ENCODE results near the gene RBM6.
A peak's percentile ranks its signal among the peaks of the same experiment; 100 is the strongest.
"Not testable (repeated sequence)": the region's sequence is repeated elsewhere in the genome, so short reads cannot be mapped to it uniquely, and the experiment has no call there.

RBM6 gene

DNA sequence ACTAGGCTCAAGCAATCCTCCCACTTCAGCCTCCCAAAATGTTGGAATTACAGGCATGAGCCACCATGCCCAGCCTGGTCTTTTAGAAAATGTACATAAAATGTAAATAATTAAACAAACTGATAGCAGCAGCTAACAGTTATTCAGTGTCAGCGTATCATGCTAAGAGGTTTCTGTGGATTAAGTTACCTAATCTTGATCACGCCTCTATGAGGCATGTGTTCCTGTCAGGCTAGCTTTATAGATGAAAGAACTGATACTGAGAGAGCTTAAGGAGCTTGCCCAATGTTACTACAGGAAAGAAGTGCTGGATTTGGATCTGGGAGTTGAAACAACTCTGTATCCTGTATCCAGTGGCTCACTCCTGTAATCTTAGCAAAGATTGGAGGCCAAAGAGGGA, 25.0 kb upstream of the RBM6 start:
- DNase-seq, result no peak

DNA sequence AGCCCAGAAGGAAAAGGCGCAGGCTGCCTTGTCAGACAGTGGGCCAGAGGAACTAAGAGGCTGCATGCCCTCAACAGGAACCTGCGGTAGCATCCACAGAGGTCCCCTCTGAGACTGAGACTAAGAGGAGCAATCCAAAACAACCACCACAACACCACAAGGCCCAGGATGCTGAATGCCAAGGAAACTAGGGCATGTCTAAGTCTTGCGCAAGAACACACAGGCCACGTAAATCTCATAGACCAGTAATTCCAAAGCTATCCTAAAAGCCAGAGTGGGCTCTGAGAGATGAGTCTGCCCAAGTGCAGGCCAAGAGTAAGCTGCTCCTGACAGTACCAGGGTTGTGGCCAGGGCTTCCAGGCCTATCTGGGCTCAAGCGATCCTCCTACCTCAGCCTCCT, 23.3 kb upstream of the RBM6 start:
- DNase-seq, result no peak

- not testable (repeated sequence) for DNase-seq
These were observed 22.0 kb upstream of the RBM6 start for GRCh38 chr3:49917806-49918590.

- DNase-seq, result no peak
These were observed 15.3 kb upstream of the RBM6 start for GRCh38 chr3:49924683-49925082.

GRCh38 chr3:49925485-49925884, 14.5 kb upstream of the RBM6 start:
- DNase-seq, result no peak

DNA sequence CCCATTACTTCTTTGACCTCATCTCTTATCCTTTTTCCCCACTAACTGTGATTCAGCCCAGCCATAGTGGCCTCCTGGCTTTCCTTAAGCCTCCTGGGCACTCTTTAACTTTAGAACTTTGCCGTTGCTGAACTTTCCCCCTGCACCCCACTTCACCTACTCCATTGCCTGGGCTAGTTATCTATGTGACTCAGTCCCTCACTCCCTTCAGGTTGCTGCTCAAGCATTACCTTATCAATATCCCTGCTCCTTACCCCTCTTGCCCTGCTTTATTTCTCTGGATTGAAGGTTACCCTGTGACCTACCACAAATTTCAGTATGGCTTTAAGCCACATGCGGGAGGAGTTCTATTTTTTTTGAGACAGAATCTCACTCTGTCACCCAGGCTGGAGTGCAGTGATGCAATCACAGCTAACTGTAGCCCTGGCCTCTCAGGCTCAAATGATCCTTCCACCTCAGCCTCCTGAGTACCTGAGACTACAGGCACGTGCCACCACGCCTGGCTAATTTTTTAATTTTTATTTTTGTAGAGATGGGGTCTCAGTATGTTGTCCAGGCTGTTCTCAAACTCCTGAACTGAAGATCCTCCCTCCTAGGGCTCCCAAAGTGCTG, 13.7 kb upstream of the RBM6 start:
- no peak for DNase-seq

DNA sequence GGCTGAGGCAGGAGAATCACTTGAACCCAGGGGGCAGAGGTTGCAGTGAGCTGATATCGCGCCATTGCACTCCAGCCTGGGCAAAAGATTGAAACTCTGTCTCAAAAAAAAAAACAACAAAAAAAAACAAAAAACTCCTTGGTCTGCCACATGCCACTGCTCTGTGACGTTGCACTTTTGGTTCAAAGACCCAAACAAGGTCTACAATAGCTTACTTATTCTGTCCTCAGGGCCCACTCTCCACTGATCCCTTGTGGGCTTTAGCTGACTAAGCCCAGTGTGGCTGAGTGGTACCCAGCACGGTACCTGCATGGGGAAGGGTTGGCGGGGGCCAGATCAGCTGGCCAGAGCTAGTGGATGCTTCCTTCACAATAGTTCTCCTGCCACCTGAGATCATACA, 12.2 kb upstream of the RBM6 start:
- DNase-seq, result no peak

GRCh38 chr3:49928481-49929017, 11.4 kb upstream of the RBM6 start:
- DNase-seq, result no peak

DNA sequence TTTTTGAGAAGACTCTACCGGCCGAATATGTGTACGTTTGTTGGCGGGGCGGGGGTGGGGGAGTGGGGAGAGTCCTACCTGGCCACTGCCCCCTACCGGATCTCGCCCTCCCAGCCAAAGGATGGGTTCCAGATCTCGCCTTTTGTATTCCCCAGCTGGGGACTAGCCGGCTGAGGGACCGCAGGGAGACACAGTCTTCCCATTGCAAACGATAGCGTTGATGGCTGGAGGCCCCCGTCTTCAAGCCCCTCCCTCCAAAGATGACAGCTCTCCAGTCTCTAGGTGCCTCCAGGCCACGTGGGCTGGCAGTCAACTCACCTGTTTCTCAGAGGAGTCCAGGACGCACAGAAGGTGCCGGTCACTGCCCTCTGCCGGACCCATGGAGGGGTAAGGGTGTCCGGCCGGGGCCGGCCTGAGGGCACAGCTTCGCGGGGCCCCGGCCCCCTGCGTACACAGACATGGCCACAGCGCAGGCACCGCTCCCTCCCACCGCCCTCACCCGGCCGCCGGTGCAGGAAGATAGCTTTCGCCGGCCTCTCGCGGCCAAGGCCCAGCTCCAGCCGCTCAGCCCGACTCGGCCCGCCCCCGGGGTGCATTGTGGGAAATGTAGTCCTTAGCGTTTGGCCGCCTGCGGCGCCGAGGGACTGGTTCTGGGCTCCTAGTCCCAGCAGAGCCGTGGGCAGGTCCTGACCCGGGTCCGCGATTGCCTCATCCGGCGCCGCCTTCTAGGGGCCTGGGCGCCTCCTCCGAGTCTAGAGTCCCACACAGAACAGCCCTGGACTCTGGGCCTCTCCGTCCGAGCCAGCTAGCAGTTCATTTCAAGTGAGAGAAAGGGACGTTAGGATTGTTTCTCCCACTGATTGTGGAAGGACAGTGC, 10.4 kb upstream of the RBM6 start, which contains the start of gene MON1A:
MON1A (minus strand) TSS at position 521 of the 877 bp plus-strand sequence. CDS start 16,465 bp downstream, outside the sequence.
- DNase-seq, result peak; percentile 66 to 84 (median 76)

DNA sequence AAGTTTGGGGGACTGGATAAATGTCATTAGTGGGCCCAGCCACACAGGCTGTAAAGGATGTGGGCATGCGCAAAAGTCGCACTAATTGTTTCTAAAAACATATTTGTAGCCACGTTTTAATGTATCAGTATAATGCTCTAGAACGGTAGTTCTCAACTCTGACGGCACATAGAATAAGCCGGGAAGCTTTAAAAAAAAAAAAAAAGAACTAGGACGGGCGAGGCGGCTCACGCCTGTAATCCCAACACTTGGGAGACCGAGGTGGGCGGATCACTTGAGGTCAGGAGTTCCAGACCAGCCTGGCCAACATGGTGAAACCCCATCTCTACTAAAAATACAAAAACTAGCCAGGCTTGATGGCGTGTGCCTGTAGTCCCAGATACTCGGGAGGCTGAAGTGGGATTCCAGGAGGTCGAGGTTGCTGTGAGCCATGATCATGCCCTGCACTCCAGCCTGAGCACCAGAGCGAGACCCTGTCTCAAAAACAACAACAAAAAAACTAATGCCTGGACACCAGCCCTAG, 9.7 kb upstream of the RBM6 start:
- DNase-seq, result no peak

GRCh38 chr3:49930922-49931321, 9.0 kb upstream of the RBM6 start:
- DNase-seq, result no peak

DNA sequence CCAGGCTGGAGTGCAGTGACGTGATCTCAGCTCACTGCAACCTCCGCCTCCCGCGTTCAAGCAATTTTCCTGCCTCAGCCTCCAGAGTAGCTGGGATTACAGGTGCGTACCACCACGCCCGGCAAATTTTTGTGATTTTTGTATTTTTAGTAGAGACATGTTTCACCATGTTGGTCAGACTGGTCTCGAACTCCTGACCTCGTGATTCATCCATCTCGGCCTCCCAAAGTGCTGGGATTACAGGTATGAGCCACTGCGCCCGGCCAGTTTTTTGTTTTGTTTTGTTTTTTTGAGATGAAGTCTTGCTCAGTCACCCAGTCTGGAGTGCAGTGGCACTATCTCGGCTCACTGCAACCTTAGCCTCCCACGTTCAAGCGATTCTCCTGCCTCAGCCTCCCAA, 7.7 kb upstream of the RBM6 start:
- DNase-seq, result not testable (repeated sequence)

GRCh38 chr3:49937090-49937489, 2.9 kb upstream of the RBM6 start:
- no peak for DNase-seq

- DNase-seq, result no peak
These were observed 808 bp downstream of the RBM6 start for GRCh38 chr3:49940667-49941249.

DNA sequence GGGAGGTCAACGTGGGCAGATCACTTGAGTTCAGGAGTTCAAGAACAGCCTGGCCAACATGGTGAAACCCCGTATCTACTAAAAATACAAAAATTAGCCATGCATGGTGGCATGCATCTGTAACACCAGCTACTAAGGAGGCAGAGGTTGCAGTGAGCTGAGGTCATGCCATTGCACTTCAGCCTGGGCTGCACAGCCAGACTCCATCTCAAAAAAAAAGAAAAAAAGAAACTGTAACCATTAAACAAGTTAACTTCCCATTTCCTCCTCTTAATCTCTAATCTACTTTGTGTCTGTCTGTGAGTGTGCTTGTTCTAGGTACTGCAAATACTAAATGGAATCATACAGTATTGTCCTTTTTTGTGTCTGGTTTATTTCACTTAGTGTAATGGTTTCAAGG, 2.7 kb downstream of the RBM6 start:
- no peak for DNase-seq

GRCh38 chr3:49952924-49953323, 13.0 kb downstream of the RBM6 start:
- no peak for DNase-seq

GRCh38 chr3:49955636-49956035, 15.7 kb downstream of the RBM6 start:
- DNase-seq, result no peak

DNA sequence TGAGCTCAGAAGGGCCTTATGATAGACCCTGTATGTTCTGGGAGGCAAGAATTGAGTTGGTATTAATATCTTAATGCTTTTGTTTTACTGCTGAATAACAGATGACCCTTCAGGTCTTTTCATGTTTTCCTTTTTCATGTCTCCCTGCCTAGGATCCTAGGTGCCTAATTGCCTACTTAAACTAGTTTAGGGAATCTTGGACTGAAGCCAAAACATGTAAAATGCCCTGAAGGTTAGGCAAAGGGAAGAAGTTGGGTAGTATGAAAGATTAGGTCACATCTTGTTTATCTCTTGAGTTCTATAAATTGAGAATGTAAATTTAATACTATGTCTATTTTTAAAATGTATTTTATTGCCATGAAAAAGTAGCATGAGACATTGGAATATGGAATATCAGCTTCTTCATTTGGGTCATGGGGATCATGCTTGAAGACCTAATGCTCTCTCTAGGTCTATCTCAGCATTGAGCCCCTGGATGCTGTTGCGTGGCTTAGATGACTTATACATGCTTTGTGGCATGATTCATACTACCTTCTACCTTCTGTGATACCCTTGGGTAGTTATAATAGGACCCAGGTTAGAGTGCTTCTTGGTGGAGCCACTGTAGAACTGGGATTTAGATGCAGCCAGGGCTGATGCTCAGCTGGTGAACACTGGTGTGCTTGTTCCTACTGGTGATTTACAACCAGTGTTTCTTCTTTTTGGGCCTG, 26.4 kb downstream of the RBM6 start:
- no peak for DNase-seq

- DNase-seq, result no peak
These were observed 27.3 kb downstream of the RBM6 start for GRCh38 chr3:49967291-49967690.

- no peak for DNase-seq
These were observed 28.4 kb downstream of the RBM6 start for GRCh38 chr3:49968346-49968745.

GRCh38 chr3:49972656-49973055, 32.7 kb downstream of the RBM6 start:
- DNase-seq, result no peak

DNA sequence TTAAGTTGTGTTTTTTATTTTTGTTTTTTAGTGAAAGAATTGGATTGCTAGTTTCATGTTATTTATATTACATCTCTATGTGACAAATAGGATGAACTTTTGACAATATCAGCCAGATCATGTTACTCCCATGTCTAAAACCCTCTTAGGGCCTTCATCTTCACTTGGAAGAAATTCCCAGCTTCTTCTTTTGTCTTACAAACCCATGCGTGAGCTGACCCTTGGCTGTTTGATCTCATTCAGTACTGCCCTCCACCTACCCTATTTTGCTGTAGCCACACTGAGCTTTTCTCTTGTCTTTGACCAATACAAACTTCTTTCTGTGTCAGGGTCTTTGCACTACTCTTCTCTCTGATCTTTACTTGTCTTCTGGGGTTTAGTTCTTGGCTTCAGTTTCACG, 37.0 kb downstream of the RBM6 start:
- no peak for DNase-seq

Data from activated CD4-positive, CD25-positive, alpha-beta regulatory T cell (primary cell).